Esophagus squamous epithelium (tissue), 4 donors: Measurements from ENCODE around the gene LRRC18.

ENCODE experiments used
- CTCF ChIP-seq, 6 experiments: fragments of 450-650 bp in 4 of 6; fragments of 200-600 bp in 2 of 6; sonication (generic) in 2 of 6; IDR thresholded peaks; one replicate each; pipeline ENCODE4 v1.5.1; 2016 to 2019; ENCODE audit warnings: antibody characterized with exemption in 6 of 6, mild to moderate bottlenecking in 4 of 6, moderate library complexity in 4 of 6
- POLR2A ChIP-seq, 4 donors: fragments of 450-650 bp; IDR thresholded peaks; one replicate each; pipeline ENCODE4 v1.6.1; 2017; ENCODE audit warnings: antibody characterized with exemption in 4 of 4, mild to moderate bottlenecking in 4 of 4, moderate library complexity in 3 of 4

DNA sequence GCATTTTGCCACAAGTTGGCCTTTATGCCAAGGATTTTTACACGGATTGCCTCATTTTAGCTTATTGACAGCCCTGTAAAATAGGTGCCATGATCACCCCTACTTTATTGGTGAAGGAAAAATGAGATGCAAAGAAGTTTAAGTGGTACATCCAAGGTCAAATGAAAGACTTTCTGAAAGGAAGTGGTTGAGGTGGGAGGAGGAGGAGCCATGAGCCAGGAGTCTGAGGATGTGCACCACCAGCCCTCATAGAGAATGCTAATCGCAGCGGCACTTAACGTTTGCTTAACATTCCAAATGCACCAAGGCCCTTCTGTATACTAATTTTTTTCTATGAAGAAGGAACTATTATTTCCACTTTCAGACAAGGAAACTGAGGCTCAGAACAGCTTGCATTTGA lies 31.0 kb upstream of the LRRC18 start:
- TF ChIP-seq CTCF (IDR thresholded peaks at IDR 0.05) = no peak
- no peak for TF ChIP-seq POLR2A (IDR thresholded peaks at IDR 0.05)
